GM06990 (cell line): Measurements from ENCODE around the gene PSMF1.

Experiments
- DNase-seq: peaks from one replicate; pipeline ENCODE4 v3.0.0-alpha.2; 2011; ENCODE audit not compliant: insufficient read length; ENCODE audit errors: extremely low read depth
- H3K27me3 ChIP-seq: replicated peaks from 2 replicates; pipeline ENCODE4 v1.6.0; 2011; ENCODE audit warnings: low read length; ENCODE audit not compliant: control insufficient read depth, insufficient read depth
- H3K36me3 ChIP-seq: 2 replicates; pipeline ENCODE4 v1.5.1; 2011; ENCODE audit warnings: low read length; ENCODE audit not compliant: control insufficient read depth, insufficient read depth
- H3K4me3 ChIP-seq: replicated peaks from 2 replicates; pipeline ENCODE4 v1.5.1; 2011; ENCODE audit warnings: low read depth, mild to moderate bottlenecking, control low read depth, low read length
- TF ChIP-seq, protein P1 (sequence below): IDR thresholded peaks from 2 replicates; pipeline ENCODE4 v1.5.1; 2011; ENCODE audit warnings: low read length, control low read depth, mild to moderate bottlenecking, inconsistent platforms; ENCODE audit not compliant: insufficient read depth, poor library complexity, severe bottlenecking

Gene PSMF1

DNA sequence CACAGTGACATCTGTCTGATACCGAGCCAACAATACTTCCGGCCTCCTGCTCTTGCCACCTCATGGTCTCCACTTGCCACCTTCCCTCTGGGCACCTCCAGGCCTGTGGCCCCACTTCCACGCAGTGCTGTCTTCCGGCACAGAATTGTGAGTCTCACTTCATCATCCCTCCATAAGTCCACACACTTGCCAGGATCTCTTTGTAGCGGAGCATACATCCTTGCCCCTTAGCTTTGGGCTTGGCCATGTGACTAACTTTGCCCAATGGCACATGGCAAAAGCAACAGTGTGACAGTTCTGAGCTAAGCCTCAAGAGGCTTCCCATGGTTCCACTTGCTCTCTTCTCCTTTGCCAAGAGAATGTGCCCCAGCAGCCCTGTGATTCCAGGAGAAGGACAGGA, 80.3 kb downstream of the PSMF1 start:
- H3K4me3 ChIP-seq, result no peak overlapping the region
- H3K27me3 ChIP-seq, result peaks cover 1% of the 10 kb centered on the region
- no peaks in the 10 kb centered on the region for H3K36me3 ChIP-seq
- TF ChIP-seq, protein P1, sequence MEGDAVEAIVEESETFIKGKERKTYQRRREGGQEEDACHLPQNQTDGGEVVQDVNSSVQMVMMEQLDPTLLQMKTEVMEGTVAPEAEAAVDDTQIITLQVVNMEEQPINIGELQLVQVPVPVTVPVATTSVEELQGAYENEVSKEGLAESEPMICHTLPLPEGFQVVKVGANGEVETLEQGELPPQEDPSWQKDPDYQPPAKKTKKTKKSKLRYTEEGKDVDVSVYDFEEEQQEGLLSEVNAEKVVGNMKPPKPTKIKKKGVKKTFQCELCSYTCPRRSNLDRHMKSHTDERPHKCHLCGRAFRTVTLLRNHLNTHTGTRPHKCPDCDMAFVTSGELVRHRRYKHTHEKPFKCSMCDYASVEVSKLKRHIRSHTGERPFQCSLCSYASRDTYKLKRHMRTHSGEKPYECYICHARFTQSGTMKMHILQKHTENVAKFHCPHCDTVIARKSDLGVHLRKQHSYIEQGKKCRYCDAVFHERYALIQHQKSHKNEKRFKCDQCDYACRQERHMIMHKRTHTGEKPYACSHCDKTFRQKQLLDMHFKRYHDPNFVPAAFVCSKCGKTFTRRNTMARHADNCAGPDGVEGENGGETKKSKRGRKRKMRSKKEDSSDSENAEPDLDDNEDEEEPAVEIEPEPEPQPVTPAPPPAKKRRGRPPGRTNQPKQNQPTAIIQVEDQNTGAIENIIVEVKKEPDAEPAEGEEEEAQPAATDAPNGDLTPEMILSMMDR, result no peak
- no peak for DNase-seq

DNA sequence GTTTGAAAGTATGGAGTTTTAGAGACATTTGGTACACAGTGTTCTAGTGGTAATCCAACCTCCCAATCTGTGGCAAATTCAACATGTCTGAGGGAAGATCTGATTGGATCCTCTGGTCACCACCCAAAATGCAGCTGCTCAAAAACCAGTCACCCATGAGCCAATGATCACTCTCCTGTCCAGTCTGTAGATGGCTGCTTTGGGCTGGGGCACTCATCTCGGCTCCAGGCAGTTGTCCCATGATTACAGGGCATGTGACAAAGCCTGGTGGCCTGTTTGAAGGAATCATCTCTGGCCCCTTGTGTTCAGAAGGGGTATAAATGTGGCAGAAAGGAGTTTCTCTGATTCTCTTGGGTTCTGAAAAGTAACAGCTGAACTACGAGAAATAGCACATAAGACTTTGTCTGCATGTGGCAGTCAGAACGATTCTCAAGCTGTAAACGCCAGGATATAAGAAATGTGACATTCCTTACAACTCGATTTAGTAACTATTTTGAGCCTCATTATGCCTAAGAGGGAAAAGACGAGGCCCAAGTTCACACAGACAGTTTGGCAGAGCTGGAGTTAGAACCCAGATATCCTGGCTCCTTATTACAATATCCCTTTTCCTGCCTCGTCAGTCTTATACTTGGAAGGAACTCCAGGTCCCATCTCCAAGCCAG, 80.9 kb downstream of the PSMF1 start:
- peaks cover 1% of the 10 kb centered on the region for H3K27me3 ChIP-seq
- DNase-seq, result no peak
- TF ChIP-seq, protein P1, result no peak
- no peak overlapping the region for H3K4me3 ChIP-seq
- no peaks in the 10 kb centered on the region for H3K36me3 ChIP-seq

GRCh38 chr20:1199964-1200363, 81.6 kb downstream of the PSMF1 start:
- no peak overlapping the region for H3K4me3 ChIP-seq
- no peak for DNase-seq
- TF ChIP-seq, protein P1, result no peak
- peaks cover 1% of the 10 kb centered on the region for H3K27me3 ChIP-seq
- H3K36me3 ChIP-seq, result no peaks in the 10 kb centered on the region

- no peaks in the 10 kb centered on the region for H3K36me3 ChIP-seq
- no peak within 1 kb of the TSS for H3K4me3 ChIP-seq
- no peak for DNase-seq
- no peaks in the 10 kb centered on the region; the same call in none of the 2 replicates for H3K27me3 ChIP-seq
- TF ChIP-seq, protein P1, result no peak
Measured at GRCh38 chr20:1202762-1203504, 84.5 kb downstream of the PSMF1 start, which contains the start of gene C20orf202. Gene C20orf202, plus strand, starts transcription at chr20:1203454. Its CDS starts 132 bp downstream, at chr20:1203586.

DNA sequence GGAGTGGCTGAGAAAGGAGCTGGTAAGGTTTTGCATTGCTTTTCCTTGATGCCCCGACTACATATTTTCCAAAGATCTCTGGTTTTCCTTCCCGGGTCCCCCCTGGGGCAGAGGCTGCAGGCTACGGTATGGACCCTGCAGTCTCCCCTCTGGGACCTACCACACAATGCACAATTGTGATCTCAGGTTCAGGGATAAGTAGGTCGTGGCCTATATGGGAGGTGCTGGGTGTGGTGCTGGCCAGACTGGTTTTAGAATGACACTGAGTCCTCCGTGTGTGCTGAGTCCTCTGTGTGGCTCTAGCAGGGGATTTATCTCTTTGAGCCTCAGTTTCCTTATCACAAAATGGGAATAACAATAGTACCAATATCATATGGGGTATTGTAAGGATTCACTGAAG, 85.2 kb downstream of the PSMF1 start:
- Histone ChIP-seq H3K36me3 (no peaks in the 10 kb centered on the region), H3K4me3 (no peak overlapping the region), H3K27me3 (no peaks in the 10 kb centered on the region; the same call in none of the 2 replicates)
- TF ChIP-seq, protein P1, result no peak
- no peak for DNase-seq
